Measurements from ENCODE around the gene ADAM10.
A peak's percentile ranks its signal among the peaks of the same experiment; 100 is the strongest.

Gene ADAM10

DNA sequence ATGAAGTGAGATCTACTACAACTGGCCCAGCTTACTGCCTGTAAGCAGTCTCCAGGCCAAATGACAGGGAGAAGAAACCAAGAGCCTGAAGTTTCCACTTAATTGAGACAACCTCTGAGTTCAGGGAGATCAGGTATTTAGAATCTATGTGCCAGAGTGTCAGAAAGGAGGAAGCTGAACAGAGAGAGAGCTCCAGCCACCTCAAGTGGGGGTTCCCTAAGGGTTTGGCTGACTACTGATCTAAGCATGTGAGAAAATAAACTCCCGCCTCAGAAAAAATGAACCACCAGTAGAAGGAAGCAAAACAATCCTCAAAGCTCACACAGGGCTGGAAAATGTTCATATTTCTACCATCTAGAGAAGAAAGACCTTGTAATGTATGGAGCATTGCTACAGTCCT lies 25.0 kb downstream of the ADAM10 start:
- H3K9me3 Mint-ChIP-seq: no peaks in the 10 kb centered on the region
- TF ChIP-seq, protein P1, sequence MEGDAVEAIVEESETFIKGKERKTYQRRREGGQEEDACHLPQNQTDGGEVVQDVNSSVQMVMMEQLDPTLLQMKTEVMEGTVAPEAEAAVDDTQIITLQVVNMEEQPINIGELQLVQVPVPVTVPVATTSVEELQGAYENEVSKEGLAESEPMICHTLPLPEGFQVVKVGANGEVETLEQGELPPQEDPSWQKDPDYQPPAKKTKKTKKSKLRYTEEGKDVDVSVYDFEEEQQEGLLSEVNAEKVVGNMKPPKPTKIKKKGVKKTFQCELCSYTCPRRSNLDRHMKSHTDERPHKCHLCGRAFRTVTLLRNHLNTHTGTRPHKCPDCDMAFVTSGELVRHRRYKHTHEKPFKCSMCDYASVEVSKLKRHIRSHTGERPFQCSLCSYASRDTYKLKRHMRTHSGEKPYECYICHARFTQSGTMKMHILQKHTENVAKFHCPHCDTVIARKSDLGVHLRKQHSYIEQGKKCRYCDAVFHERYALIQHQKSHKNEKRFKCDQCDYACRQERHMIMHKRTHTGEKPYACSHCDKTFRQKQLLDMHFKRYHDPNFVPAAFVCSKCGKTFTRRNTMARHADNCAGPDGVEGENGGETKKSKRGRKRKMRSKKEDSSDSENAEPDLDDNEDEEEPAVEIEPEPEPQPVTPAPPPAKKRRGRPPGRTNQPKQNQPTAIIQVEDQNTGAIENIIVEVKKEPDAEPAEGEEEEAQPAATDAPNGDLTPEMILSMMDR (IDR thresholded peaks at IDR 0.05; ENCODE audit: unreplicated experiment in 3 of 3): no peak
- peak overlapping the region; percentile 2 to 67 (median 34) for H3K27ac Mint-ChIP-seq
- H3K27me3 Mint-ChIP-seq (ENCODE audit: low read depth): no peaks in the 10 kb centered on the region
- peaks cover 7% of the 10 kb centered on the region for H3K4me1 Mint-ChIP-seq
- peaks cover 19% of the 10 kb centered on the region for H3K36me3 Mint-ChIP-seq (ENCODE audit: low read depth)
- H3K4me3 Mint-ChIP-seq: no peak overlapping the region

DNA sequence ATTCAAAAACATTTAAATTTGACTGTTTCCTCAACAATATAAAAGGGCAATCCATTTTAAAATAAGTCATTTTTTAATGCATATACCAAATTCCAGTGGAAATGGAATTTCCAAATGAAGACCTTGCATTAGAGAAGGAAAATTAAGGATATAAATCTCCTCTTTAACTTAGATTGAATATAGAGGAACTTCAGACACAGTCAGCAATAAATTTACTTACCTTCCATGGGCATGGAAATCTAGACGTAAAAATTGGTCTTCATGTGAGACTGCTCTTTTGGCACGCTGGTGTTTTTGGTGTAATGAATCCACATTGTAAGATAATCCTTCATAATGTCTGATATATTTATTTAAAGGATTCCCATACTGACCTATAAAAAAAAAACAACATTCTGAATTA lies 32.1 kb downstream of the ADAM10 start:
- TF ChIP-seq, protein P1 (IDR thresholded peaks at IDR 0.05; ENCODE audit: unreplicated experiment in 3 of 3): no peak
- Mint-ChIP-seq H3K27ac (no peak overlapping the region), H3K9me3 (no peaks in the 10 kb centered on the region), H3K27me3 (ENCODE audit: low read depth) (no peaks in the 10 kb centered on the region), H3K36me3 (ENCODE audit: low read depth) (peaks cover 57% of the 10 kb centered on the region), H3K4me3 (no peak overlapping the region), H3K4me1 (no peaks in the 10 kb centered on the region)

DNA sequence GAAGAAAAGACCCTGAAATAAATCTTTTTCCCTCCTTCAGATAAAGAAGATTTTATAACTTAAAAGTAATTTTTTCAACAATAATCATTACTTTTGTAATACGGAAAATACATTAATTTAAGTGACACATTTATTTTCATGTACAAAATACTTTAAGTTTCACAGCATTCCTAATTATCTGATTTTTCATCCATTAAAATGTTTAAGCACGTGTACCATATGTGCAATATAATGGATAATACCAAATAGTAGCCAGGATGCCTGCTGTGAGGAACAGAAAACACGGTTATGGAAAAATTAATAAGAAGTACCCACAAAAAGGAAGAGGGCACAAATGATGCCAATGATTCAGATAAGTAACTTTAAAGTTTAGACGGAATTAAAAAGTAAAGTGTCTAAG lies 33.5 kb downstream of the ADAM10 start:
- Mint-ChIP-seq H3K4me3 (no peak overlapping the region), H3K4me1 (no peaks in the 10 kb centered on the region), H3K9me3 (no peaks in the 10 kb centered on the region), H3K36me3 (ENCODE audit: low read depth) (peaks cover 54% of the 10 kb centered on the region), H3K27me3 (ENCODE audit: low read depth) (no peaks in the 10 kb centered on the region), H3K27ac (no peak overlapping the region)
- TF ChIP-seq, protein P1 (IDR thresholded peaks at IDR 0.05; ENCODE audit: unreplicated experiment in 3 of 3): no peak

DNA sequence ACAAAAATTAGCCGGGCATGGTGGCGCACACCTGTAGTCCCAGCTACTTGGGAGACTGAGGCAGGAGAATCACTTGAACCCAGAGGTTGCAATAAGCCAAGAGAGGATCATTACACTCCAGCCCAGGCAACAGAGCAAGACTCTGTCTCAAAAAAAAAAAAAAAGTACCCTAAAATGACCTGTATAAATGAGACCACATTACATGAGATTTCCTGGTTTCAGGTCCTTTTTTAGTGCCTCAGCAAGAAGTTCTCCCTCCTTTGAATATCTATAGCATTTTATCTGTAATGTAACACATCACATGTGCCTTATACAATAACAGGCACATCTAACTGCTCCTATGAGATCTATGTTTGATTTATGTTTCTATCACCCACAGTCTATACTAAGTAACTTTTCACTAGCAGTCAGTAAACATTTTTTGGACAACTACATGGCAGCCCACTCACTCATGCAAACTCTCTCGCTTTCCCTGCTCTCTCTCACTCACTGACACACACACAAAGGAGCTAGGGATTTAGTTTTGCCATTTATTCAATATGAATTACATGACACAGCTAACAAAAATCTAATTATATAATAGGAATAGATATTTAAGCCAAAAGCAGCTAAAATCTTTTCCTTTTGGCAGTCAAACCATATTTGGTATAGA lies 34.1 kb downstream of the ADAM10 start:
- TF ChIP-seq, protein P1 (IDR thresholded peaks at IDR 0.05; ENCODE audit: unreplicated experiment in 3 of 3): no peak
- H3K36me3 Mint-ChIP-seq (ENCODE audit: low read depth): peaks cover 52% of the 10 kb centered on the region

DNA sequence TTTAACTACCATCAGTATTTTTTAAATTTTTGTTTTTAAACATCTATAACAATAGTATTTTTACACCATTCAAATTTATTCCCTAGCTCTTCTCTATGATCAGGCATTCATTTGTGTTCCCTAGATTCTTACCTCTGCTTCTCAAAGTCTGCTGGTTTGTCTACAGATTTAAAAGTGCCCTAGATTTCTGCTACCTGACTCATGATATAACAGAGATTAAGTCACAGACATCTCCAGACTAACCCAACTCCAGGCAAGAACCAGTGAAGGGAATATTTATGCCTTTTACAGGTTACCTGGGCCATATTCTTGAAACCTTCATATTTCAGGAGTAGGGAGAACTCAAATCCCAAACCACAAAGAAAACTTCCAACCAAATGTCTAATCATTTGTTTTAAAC lies 38.8 kb downstream of the ADAM10 start:
- Mint-ChIP-seq H3K9me3 (no peaks in the 10 kb centered on the region), H3K4me3 (no peak overlapping the region), H3K4me1 (no peaks in the 10 kb centered on the region), H3K27me3 (ENCODE audit: low read depth) (no peaks in the 10 kb centered on the region), H3K36me3 (ENCODE audit: low read depth) (peaks cover 41% of the 10 kb centered on the region), H3K27ac (no peak overlapping the region)
- TF ChIP-seq, protein P1 (IDR thresholded peaks at IDR 0.05; ENCODE audit: unreplicated experiment in 3 of 3): no peak

More for the DNA sequence above, 34.1 kb downstream of the ADAM10 start:
- H3K4me3 Mint-ChIP-seq: no peak overlapping the region
- H3K27ac Mint-ChIP-seq: no peak overlapping the region
- no peaks in the 10 kb centered on the region for H3K9me3 Mint-ChIP-seq
- no peaks in the 10 kb centered on the region for H3K27me3 Mint-ChIP-seq (ENCODE audit: low read depth)
- no peaks in the 10 kb centered on the region for H3K4me1 Mint-ChIP-seq

DNA sequence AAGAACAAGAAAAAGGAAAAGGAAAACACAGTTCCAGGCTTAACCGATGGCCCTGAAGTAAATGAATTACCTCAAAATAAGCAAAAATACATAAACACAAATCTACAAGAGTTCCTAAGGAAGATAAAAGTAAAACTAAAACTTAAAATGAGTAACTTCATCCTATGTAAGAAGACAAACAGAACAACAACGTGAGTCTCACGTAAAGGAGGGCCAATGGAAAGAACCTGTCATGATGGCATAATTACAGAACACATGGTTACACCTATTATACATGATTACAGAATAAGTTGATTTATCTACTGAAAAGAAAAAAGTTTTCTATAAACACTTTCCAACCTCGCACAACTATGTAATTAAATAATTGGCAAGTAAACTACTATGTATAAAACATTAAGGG lies 42.1 kb downstream of the ADAM10 start:
- H3K27me3 Mint-ChIP-seq (ENCODE audit: low read depth): no peaks in the 10 kb centered on the region

More for the DNA sequence above, 42.1 kb downstream of the ADAM10 start:
- Mint-ChIP-seq H3K4me1 (no peaks in the 10 kb centered on the region), H3K36me3 (ENCODE audit: low read depth) (peaks cover 43% of the 10 kb centered on the region), H3K27ac (no peak overlapping the region), H3K9me3 (no peaks in the 10 kb centered on the region), H3K4me3 (no peak overlapping the region)
- TF ChIP-seq, protein P1 (IDR thresholded peaks at IDR 0.05; ENCODE audit: unreplicated experiment in 3 of 3): no peak
